Aorta (tissue), 5 donors: ENCODE data around the gene TMEM178B. TPM values are rescaled to one million over a fixed set of nuclear protein-coding genes. Genes with fewer than 3 reads are reported as not detected.

Experiments used
- ATAC-seq: fragments of 200-7000 bp; cut with Tn5 transposase; one replicate; pipeline ENCODE4 v1.9.1; 2022; ENCODE audit warnings: moderate library complexity; ENCODE audit not compliant: low FRiP score
- DNase-seq, 2 donors: peaks; one replicate each; pipeline ENCODE4 v3.0.0-alpha.2; 2020
- H3K27ac ChIP-seq, 2 donors: one replicate each; pipeline ENCODE4 v1.5.1; 2013; ENCODE audit warnings: low read length in 2 of 2, mild to moderate bottlenecking in 2 of 2, moderate library complexity in 2 of 2, control low read depth in 1 of 2, inconsistent platforms in 1 of 2, low read depth in 1 of 2
- H3K27me3 ChIP-seq, 2 donors: one replicate each; pipeline ENCODE4 v1.6.1; 2013; ENCODE audit warnings: control low read depth in 1 of 2, low read length in 1 of 2, mild to moderate bottlenecking in 1 of 2, moderate library complexity in 1 of 2; ENCODE audit not compliant: insufficient read depth in 2 of 2, control insufficient read depth in 1 of 2
- H3K36me3 ChIP-seq, 2 donors: one replicate each; pipeline ENCODE4 v1.6.1; 2013; ENCODE audit warnings: control low read depth in 1 of 2, low read length in 1 of 2, mild to moderate bottlenecking in 1 of 2; ENCODE audit not compliant: insufficient read depth in 2 of 2, control insufficient read depth in 1 of 2
- H3K4me1 ChIP-seq, 2 donors: one replicate each; pipeline ENCODE4 v1.6.1; 2013; ENCODE audit warnings: low read length in 2 of 2, control low read depth in 1 of 2, mild to moderate bottlenecking in 1 of 2, moderate library complexity in 1 of 2; ENCODE audit not compliant: insufficient read depth in 2 of 2, control insufficient read depth in 1 of 2
- H3K4me3 ChIP-seq, 2 donors: one replicate each; pipeline ENCODE4 v1.5.1; 2013; ENCODE audit warnings: low read length in 2 of 2, control low read depth in 1 of 2, mild to moderate bottlenecking in 1 of 2
- H3K9me3 ChIP-seq: one replicate; pipeline ENCODE4 v1.6.1; 2013; ENCODE audit warnings: mild to moderate bottlenecking, low read length; ENCODE audit not compliant: control insufficient read depth
- WGBS, 2 donors: extraction: QIAGEN DNeasy Blood & Tissue Kit; methylation state at CpG; one replicate each; pipeline ENCODE4 v1.1.7; 2013; 5-methylcytosine and 5-hydroxymethylcytosine counted together
- intact Hi-C, 2 donors: fragments of 100-400 bp; cut with DNase I; formaldehyde crosslinking; loops; one replicate each; pipeline versions ENCODE4 v1.14.2 to v1.15.0; 2022
- polyA plus RNA-seq, 2 donors: library from polyadenylated mRNA; stranded (reverse); fragments of 200-250 nt; gene quantifications; one replicate each; pipeline ENCODE4 v1.2.3, GENCODE V29; 2013
- total RNA-seq, 2 donors: library from RNA; stranded (reverse); fragmentation: NEBNext Ultra II Directional; extraction: Animal tissue kit (Norgen Biotek cat#: 25700); gene quantifications; one replicate each; pipeline ENCODE4 v1.2.1, GENCODE V29; 2021
- donor health status: healthy with polysubstance abuse.
- donor health status: Bipolar disorder and iron deficiency.
- donor health status: DM: no; HTN: no; CAD: no.
- donor health status: DM: no; HTN: no; CAD: no.
- donor health status: DM: yes; HTN: yes; CAD: no.

Gene TMEM178B
- total and polyA plus RNA-seq, 4 donors: 0.05 to 0.42 (median 0.19) TPM

- 71 to 74% methylated on average over 5 of the region's 5 CpGs for WGBS, 2 donors
- Histone ChIP-seq H3K4me1 (no peaks in the 10 kb centered on the region), H3K27me3 (no peaks in the 10 kb centered on the region), H3K27ac (no peak overlapping the region), H3K4me3 (no peak overlapping the region), H3K9me3 (no peaks in the 10 kb centered on the region), H3K36me3 (no peaks in the 10 kb centered on the region)
- DNase-seq (no peak), ATAC-seq (no peak)
- intact Hi-C loops: no loop called here
These were observed 188.5 kb downstream of the TMEM178B start for GRCh38 chr7:141262101-141263090.

- no peak overlapping the region for H3K4me3 ChIP-seq
- no peak for ATAC-seq
- DNase-seq: no peak
- H3K9me3 ChIP-seq: no peaks in the 10 kb centered on the region
- intact Hi-C loops: no loop called here
- H3K27me3 ChIP-seq: no peaks in the 10 kb centered on the region
- H3K27ac ChIP-seq: no peak overlapping the region
- WGBS, 2 donors: 83 to 92% methylated on average over 2 of the region's 2 CpGs
- H3K4me1 ChIP-seq: no peaks in the 10 kb centered on the region
- no peaks in the 10 kb centered on the region for H3K36me3 ChIP-seq
These were observed 189.6 kb downstream of the TMEM178B start for GRCh38 chr7:141263508-141263907.

GRCh38 chr7:141263983-141264382 is 190.1 kb downstream of the TMEM178B start:
- intact Hi-C loops: no loop called here
- 40 to 41% methylated on average over 2 of the region's 2 CpGs for WGBS, 2 donors

GRCh38 chr7:141264511-141264910 is 190.6 kb downstream of the TMEM178B start:
- ATAC-seq: no peak
- H3K9me3 ChIP-seq: no peaks in the 10 kb centered on the region
- WGBS, 2 donors: 73 to 74% methylated on average over 2 of the region's 2 CpGs

More at GRCh38 chr7:141263983-141264382, 190.1 kb downstream of the TMEM178B start:
- Histone ChIP-seq H3K4me1 (no peaks in the 10 kb centered on the region), H3K27ac (no peak overlapping the region), H3K27me3 (no peaks in the 10 kb centered on the region), H3K36me3 (no peaks in the 10 kb centered on the region), H3K9me3 (no peaks in the 10 kb centered on the region), H3K4me3 (no peak overlapping the region)
- DNase-seq (no peak), ATAC-seq (no peak)

GRCh38 chr7:141265668-141266067 is 191.8 kb downstream of the TMEM178B start:
- WGBS, 2 donors: 80 to 88% methylated on average over 2 of the region's 2 CpGs
- ATAC-seq (no peak), DNase-seq (no peak)
- H3K27ac ChIP-seq: no peak overlapping the region
- no peaks in the 10 kb centered on the region for H3K4me1 ChIP-seq
- intact Hi-C loops: no loop called here
- no peak overlapping the region for H3K4me3 ChIP-seq
- no peaks in the 10 kb centered on the region for H3K27me3 ChIP-seq
- no peaks in the 10 kb centered on the region for H3K9me3 ChIP-seq
- no peaks in the 10 kb centered on the region for H3K36me3 ChIP-seq

More at GRCh38 chr7:141264511-141264910, 190.6 kb downstream of the TMEM178B start:
- Histone ChIP-seq H3K27ac (no peak overlapping the region), H3K27me3 (no peaks in the 10 kb centered on the region), H3K4me3 (no peak overlapping the region), H3K36me3 (no peaks in the 10 kb centered on the region), H3K4me1 (no peaks in the 10 kb centered on the region)
- intact Hi-C loops: no loop called here
- no peak for DNase-seq

GRCh38 chr7:141268614-141269013 is 194.8 kb downstream of the TMEM178B start:
- Histone ChIP-seq H3K27ac (no peak overlapping the region), H3K27me3 (no peaks in the 10 kb centered on the region), H3K4me1 (no peaks in the 10 kb centered on the region), H3K9me3 (peaks cover 1% of the 10 kb centered on the region), H3K4me3 (no peak overlapping the region), H3K36me3 (no peaks in the 10 kb centered on the region)
- intact Hi-C loops: no loop called here
- DNase-seq: no peak
- ATAC-seq: no peak
- WGBS, 2 donors: 76 to 82% methylated on average over 3 of the region's 3 CpGs

GRCh38 chr7:141271451-141271850 is 197.6 kb downstream of the TMEM178B start:
- Histone ChIP-seq H3K9me3 (peaks cover 1% of the 10 kb centered on the region), H3K27me3 (no peaks in the 10 kb centered on the region), H3K4me1 (no peaks in the 10 kb centered on the region), H3K36me3 (no peaks in the 10 kb centered on the region), H3K4me3 (no peak overlapping the region), H3K27ac (no peak overlapping the region)
- WGBS, 2 donors: 85 to 87% methylated on average over 4 of the region's 4 CpGs
- DNase-seq (no peak), ATAC-seq (no peak)
- intact Hi-C loops: no loop called here

GRCh38 chr7:141272417-141272816 is 198.6 kb downstream of the TMEM178B start:
- no peaks in the 10 kb centered on the region for H3K36me3 ChIP-seq
- no peak for ATAC-seq
- intact Hi-C loops: no loop called here
- no peak for DNase-seq
- WGBS, 2 donors: 61 to 62% methylated on average over 2 of the region's 2 CpGs
- H3K4me1 ChIP-seq: no peaks in the 10 kb centered on the region
- peaks cover 1% of the 10 kb centered on the region for H3K9me3 ChIP-seq
- no peak overlapping the region for H3K4me3 ChIP-seq
- H3K27ac ChIP-seq: no peak overlapping the region
- H3K27me3 ChIP-seq: no peaks in the 10 kb centered on the region

- intact Hi-C loops: no loop called here
- Histone ChIP-seq H3K9me3 (peaks cover 1% of the 10 kb centered on the region), H3K4me3 (no peak overlapping the region), H3K27ac (no peak overlapping the region), H3K4me1 (no peaks in the 10 kb centered on the region), H3K27me3 (peaks cover 0 to 1% of the 10 kb centered on the region in 2 donors), H3K36me3 (no peaks in the 10 kb centered on the region)
- ATAC-seq (no peak), DNase-seq (no peak)
- WGBS, 2 donors: 44 to 55% methylated on average over 2 of the region's 2 CpGs
These were observed 201.5 kb downstream of the TMEM178B start for GRCh38 chr7:141275350-141275749.
